Lower lobe of right lung (tissue), 2 donors: ENCODE data around the gene SNX27. TPM values are rescaled to one million over a fixed set of nuclear protein-coding genes. Genes with fewer than 3 reads are reported as not detected.
A peak's percentile ranks its signal among the peaks of the same experiment; 100 is the strongest.

Source experiments
- ATAC-seq, 2 donors: fragments of 200-7000 bp; cut with Tn5 transposase; one replicate each; pipeline ENCODE4 v1.9.1; 2020 to 2022; ENCODE audit warnings: mild to moderate bottlenecking in 2 of 2, moderate library complexity in 2 of 2
- DNase-seq: peaks from one replicate; pipeline ENCODE4 v3.0.0-alpha.2; 2020
- H3K27ac ChIP-seq: fragments of 200-600 bp; one replicate; pipeline ENCODE4 v1.8.0; 2022
- H3K27me3 ChIP-seq: fragments of 200-600 bp; one replicate; pipeline ENCODE4 v1.8.0; 2022; ENCODE audit warnings: low read depth
- H3K36me3 ChIP-seq: fragments of 200-600 bp; one replicate; pipeline ENCODE4 v1.8.0; 2022; ENCODE audit warnings: mild to moderate bottlenecking
- H3K4me1 ChIP-seq: fragments of 200-600 bp; one replicate; pipeline ENCODE4 v1.8.0; 2022
- H3K4me3 ChIP-seq: fragments of 200-600 bp; one replicate; pipeline ENCODE4 v1.8.0; 2022; ENCODE audit warnings: mild to moderate bottlenecking
- H3K9me3 ChIP-seq: fragments of 200-600 bp; one replicate; pipeline ENCODE4 v1.8.0; 2022
- intact Hi-C: fragments of 100-400 bp; cut with DNase I; formaldehyde crosslinking; loops from one replicate; pipeline ENCODE4 v1.11.0; 2022
- total RNA-seq: library from RNA; stranded (reverse); fragmentation: NEBNext Ultra II Directional; extraction: Animal tissue kit (Norgen Biotek cat#: 25700); gene quantifications from one replicate; pipeline ENCODE4 v1.2.1, GENCODE V29; 2021
- TF ChIP-seq, protein P1 (sequence below): fragments of 200-600 bp; IDR thresholded peaks from one replicate; pipeline ENCODE4 v1.8.0; 2022; ENCODE audit warnings: antibody characterized with exemption, mild to moderate bottlenecking
- donor health status: DM: no; HTN: yes; CAD: no; lungs with severe emphysema.

The SNX27 gene
- total RNA-seq, 1 donor from 2014 or later: 66.5 TPM

GRCh38 chr1:151737479-151737878, 125.6 kb downstream of the SNX27 start:
- H3K36me3 ChIP-seq: no peaks in the 10 kb centered on the region
- H3K4me1 ChIP-seq: no peaks in the 10 kb centered on the region
- ATAC-seq (no peak), DNase-seq (no peak)
- intact Hi-C loops: no loop called here
- TF ChIP-seq, protein P1, sequence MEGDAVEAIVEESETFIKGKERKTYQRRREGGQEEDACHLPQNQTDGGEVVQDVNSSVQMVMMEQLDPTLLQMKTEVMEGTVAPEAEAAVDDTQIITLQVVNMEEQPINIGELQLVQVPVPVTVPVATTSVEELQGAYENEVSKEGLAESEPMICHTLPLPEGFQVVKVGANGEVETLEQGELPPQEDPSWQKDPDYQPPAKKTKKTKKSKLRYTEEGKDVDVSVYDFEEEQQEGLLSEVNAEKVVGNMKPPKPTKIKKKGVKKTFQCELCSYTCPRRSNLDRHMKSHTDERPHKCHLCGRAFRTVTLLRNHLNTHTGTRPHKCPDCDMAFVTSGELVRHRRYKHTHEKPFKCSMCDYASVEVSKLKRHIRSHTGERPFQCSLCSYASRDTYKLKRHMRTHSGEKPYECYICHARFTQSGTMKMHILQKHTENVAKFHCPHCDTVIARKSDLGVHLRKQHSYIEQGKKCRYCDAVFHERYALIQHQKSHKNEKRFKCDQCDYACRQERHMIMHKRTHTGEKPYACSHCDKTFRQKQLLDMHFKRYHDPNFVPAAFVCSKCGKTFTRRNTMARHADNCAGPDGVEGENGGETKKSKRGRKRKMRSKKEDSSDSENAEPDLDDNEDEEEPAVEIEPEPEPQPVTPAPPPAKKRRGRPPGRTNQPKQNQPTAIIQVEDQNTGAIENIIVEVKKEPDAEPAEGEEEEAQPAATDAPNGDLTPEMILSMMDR: no peak
- H3K27me3 ChIP-seq: no peaks in the 10 kb centered on the region
- peaks cover 9% of the 10 kb centered on the region for H3K9me3 ChIP-seq
- H3K4me3 ChIP-seq: no peak overlapping the region
- no peak overlapping the region for H3K27ac ChIP-seq

GRCh38 chr1:151739590-151740355, 127.9 kb downstream of the SNX27 start:
- Histone ChIP-seq H3K9me3 (peaks cover 9% of the 10 kb centered on the region), H3K4me1 (no peaks in the 10 kb centered on the region), H3K27me3 (no peaks in the 10 kb centered on the region), H3K4me3 (no peak overlapping the region), H3K36me3 (no peaks in the 10 kb centered on the region), H3K27ac (no peak overlapping the region)
- intact Hi-C loops: no loop called here
- DNase-seq: no peak
- peak in 1 of 2 donors; percentile 46 for ATAC-seq
- TF ChIP-seq, protein P1: no peak

GRCh38 chr1:151741516-151741915, 129.7 kb downstream of the SNX27 start:
- intact Hi-C loops: no loop called here
- no peak overlapping the region for H3K4me3 ChIP-seq
- peaks cover 9% of the 10 kb centered on the region for H3K9me3 ChIP-seq
- no peaks in the 10 kb centered on the region for H3K4me1 ChIP-seq
- H3K27ac ChIP-seq: no peak overlapping the region
- no peaks in the 10 kb centered on the region for H3K36me3 ChIP-seq
- DNase-seq (no peak), ATAC-seq (no peak)
- H3K27me3 ChIP-seq: no peaks in the 10 kb centered on the region
- TF ChIP-seq, protein P1: no peak

Other genes starting within 250 kb of the SNX27 start
- 413 TPM for gene SELENBP1, start 239.3 kb upstream of the SNX27 start, total RNA-seq
- gene PSMB4, start 212.5 kb upstream of the SNX27 start, total RNA-seq: 177 TPM
- gene POGZ, start 152.6 kb upstream of the SNX27 start, total RNA-seq: 98.1 TPM
- gene CGN, start 100.7 kb upstream of the SNX27 start, total RNA-seq: 52.9 TPM
- gene TUFT1, start 71.7 kb upstream of the SNX27 start, total RNA-seq: 10.5 TPM
- gene CELF3, start 104.8 kb downstream of the SNX27 start, total RNA-seq: not detected
- gene RIIAD1, start 109.5 kb downstream of the SNX27 start, total RNA-seq: not detected
- 59.9 TPM for gene MRPL9, start 151.4 kb downstream of the SNX27 start, total RNA-seq
- 12.3 TPM for gene TDRKH, start 178.4 kb downstream of the SNX27 start, total RNA-seq
- gene LINGO4, start 193.4 kb downstream of the SNX27 start, total RNA-seq: 0.50 TPM
- 21.7 TPM for gene RORC, start 219.8 kb downstream of the SNX27 start, total RNA-seq
- 0.21 TPM for gene C2CD4D, start 227.8 kb downstream of the SNX27 start, total RNA-seq
- not detected for gene THEM5, start 241.7 kb downstream of the SNX27 start, total RNA-seq